Prostate gland (tissue), 2 donors: ENCODE data around the gene NPFFR1. TPM values are rescaled to one million over a fixed set of nuclear protein-coding genes. Genes with fewer than 3 reads are reported as not detected.

Experiments
- DNase-seq: peaks from one replicate; pipeline ENCODE4 v3.0.0-alpha.2; 2019; ENCODE audit warnings: low spot score
- H3K27ac ChIP-seq, 2 donors: fragments of 200-600 bp; sonication (generic); 2 replicates each; pipeline ENCODE4 v1.5.1; 2017 to 2019
- H3K27me3 ChIP-seq: fragments of 200-600 bp; sonication (generic); replicated peaks from 2 replicates; pipeline ENCODE4 v1.5.1; 2019; ENCODE audit not compliant: insufficient read depth
- H3K36me3 ChIP-seq, 2 donors: fragments of 200-600 bp; sonication (generic); 1 replicate in 1 of 2; 2 replicates in 1 of 2; pipeline versions ENCODE4 v1.5.1 to v1.8.1; 2017 to 2019
- H3K4me1 ChIP-seq: fragments of 200-600 bp; sonication (generic); replicated peaks from 2 replicates; pipeline ENCODE4 v1.5.1; 2019
- H3K4me3 ChIP-seq, 2 donors: fragments of 200-600 bp; sonication (generic); 2 replicates each; pipeline ENCODE4 v1.5.1; 2017 to 2019
- H3K9me3 ChIP-seq: fragments of 200-600 bp; sonication (generic); 2 replicates; pipeline ENCODE4 v1.5.1; 2017
- POLR2A ChIP-seq: fragments of 450-650 bp; IDR thresholded peaks from one replicate; pipeline ENCODE4 v1.6.1; 2016; ENCODE audit warnings: antibody characterized with exemption, mild to moderate bottlenecking
- POLR2AphosphoS5 ChIP-seq: sonication (generic); formaldehyde crosslinking; IDR thresholded peaks from one replicate; pipeline ENCODE4 v1.6.1; 2017; ENCODE audit warnings: antibody characterized with exemption
- WGBS: methylation state at CpG from one replicate; pipeline ENCODE4 v1.1.5; 2018; 5-methylcytosine and 5-hydroxymethylcytosine counted together
- intact Hi-C: fragments of 100-400 bp; cut with DNase I; formaldehyde crosslinking; loops from one replicate; pipeline ENCODE4 v1.14.2; 2022
- total RNA-seq, 2 donors: library from RNA; depleted of rRNA; stranded (reverse); fragments of >200 nt; gene quantifications; one replicate each; pipeline ENCODE4 v1.1.0, GENCODE V29; 2016
- TF ChIP-seq, protein P1 (sequence below), 4 experiments: fragments of 200-600 bp in 2 of 4; fragments of 450-650 bp in 2 of 4; sonication (generic) in 2 of 4; IDR thresholded peaks; 1 replicate in 3 of 4; 2 replicates in 1 of 4; pipeline ENCODE4 v1.5.1; 2016 to 2019; ENCODE audit warnings: antibody characterized with exemption in 4 of 4, mild to moderate bottlenecking in 2 of 4, moderate library complexity in 2 of 4

The NPFFR1 gene
- total RNA-seq, 2 donors from 2014 or later = under 0.01 to 1.1 TPM

DNA sequence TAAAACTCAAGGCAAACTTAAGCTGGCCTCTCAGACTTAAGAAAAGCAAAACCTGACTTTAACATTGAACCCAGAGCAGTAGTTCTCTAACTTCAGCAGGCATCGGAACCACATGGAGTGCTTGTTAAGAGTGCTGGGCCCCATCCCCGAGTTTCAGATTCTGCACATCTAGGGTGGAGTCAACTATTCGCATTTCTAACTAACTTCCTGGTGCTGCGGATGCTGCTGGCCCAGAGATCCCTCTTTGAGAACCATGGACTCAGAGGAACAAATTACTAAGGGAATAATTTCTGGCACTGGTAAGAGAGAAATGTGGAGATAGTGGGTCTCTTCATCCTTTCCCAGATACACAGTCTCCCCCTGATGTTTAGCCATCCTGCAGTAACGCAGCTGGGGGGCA lies 14.6 kb upstream of the NPFFR1 start:
- Histone ChIP-seq H3K4me3 (no peak overlapping the region), H3K27ac (no peak overlapping the region), H3K4me1 (no peaks in the 10 kb centered on the region), H3K9me3 (no peaks in the 10 kb centered on the region), H3K36me3 (no peaks in the 10 kb centered on the region), H3K27me3 (no peaks in the 10 kb centered on the region)
- intact Hi-C loops = no loop called here
- no peak for DNase-seq
- WGBS = 88% methylated on average over 5 of the region's 5 CpGs
- no peak for TF ChIP-seq POLR2AphosphoS5
- no peak for TF ChIP-seq POLR2A
- TF ChIP-seq, protein P1, sequence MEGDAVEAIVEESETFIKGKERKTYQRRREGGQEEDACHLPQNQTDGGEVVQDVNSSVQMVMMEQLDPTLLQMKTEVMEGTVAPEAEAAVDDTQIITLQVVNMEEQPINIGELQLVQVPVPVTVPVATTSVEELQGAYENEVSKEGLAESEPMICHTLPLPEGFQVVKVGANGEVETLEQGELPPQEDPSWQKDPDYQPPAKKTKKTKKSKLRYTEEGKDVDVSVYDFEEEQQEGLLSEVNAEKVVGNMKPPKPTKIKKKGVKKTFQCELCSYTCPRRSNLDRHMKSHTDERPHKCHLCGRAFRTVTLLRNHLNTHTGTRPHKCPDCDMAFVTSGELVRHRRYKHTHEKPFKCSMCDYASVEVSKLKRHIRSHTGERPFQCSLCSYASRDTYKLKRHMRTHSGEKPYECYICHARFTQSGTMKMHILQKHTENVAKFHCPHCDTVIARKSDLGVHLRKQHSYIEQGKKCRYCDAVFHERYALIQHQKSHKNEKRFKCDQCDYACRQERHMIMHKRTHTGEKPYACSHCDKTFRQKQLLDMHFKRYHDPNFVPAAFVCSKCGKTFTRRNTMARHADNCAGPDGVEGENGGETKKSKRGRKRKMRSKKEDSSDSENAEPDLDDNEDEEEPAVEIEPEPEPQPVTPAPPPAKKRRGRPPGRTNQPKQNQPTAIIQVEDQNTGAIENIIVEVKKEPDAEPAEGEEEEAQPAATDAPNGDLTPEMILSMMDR (IDR thresholded peaks at IDR 0.05) = no peak

DNA sequence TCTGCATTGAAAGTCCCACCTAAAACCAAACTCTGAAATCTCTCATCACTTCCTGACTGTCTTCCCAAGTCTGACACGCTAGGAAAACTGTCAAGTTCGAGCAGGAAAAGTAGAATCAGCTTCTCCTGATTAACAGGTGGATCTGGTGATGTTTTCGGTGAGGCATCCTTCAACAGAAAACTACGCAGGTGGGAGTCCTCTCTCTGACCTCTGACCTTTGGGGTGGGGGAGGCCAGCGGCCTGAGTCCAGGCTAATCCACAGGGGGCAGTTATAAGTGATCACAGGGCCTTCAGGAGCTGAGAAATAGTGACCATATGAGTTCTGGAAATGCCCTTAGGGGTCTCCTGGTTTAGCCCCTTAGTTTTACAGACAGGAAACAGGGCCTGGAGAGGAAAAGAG lies 13.4 kb upstream of the NPFFR1 start:
- Histone ChIP-seq H3K27me3 (no peaks in the 10 kb centered on the region), H3K4me3 (no peak overlapping the region), H3K9me3 (no peaks in the 10 kb centered on the region), H3K27ac (peak overlapping the region; percentile 31 to 35), H3K4me1 (no peaks in the 10 kb centered on the region), H3K36me3 (no peaks in the 10 kb centered on the region)
- no peak for TF ChIP-seq POLR2A
- TF ChIP-seq POLR2AphosphoS5 = no peak
- TF ChIP-seq, protein P1 (IDR thresholded peaks at IDR 0.05) = no peak
- intact Hi-C loops = no loop called here
- DNase-seq = no peak
- WGBS = 72% methylated on average over 5 of the region's 5 CpGs

DNA sequence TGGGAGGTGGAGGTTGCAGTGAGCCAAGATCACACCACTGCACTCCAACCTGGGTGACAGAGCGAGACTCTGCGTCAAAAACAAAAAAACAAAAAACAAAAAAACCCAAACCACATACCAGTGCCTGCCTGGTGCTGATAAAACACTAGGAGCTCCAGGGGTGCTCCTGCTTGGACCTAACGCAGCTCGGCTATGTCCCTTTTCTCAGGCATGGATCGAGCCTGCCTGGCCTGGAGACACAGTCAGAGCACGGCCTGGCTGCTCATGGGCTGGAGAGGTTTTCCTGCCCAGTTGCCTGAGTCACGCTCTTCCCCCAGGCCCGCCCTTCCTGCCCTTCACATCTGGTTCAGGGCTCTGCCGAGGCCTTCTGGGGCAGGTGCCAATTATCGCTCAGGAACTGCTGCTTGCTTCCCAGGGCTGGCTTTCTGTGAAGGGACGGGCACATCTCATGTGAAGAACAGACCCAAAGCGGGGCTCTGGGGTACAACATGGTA lies 12.6 kb upstream of the NPFFR1 start:
- peak overlapping the region; percentile 31 to 35 for H3K27ac ChIP-seq
- no peaks in the 10 kb centered on the region for H3K4me1 ChIP-seq
- intact Hi-C loops = no loop called here
- TF ChIP-seq, protein P1 (IDR thresholded peaks at IDR 0.05) = no peak
- TF ChIP-seq POLR2A (no peak), POLR2AphosphoS5 (peak; percentile 32)
- DNase-seq = no peak
- H3K4me3 ChIP-seq = no peak overlapping the region
- 56% methylated on average over 12 of the region's 12 CpGs for WGBS
- no peaks in the 10 kb centered on the region for H3K36me3 ChIP-seq
- H3K9me3 ChIP-seq = no peaks in the 10 kb centered on the region
- no peaks in the 10 kb centered on the region for H3K27me3 ChIP-seq

DNA sequence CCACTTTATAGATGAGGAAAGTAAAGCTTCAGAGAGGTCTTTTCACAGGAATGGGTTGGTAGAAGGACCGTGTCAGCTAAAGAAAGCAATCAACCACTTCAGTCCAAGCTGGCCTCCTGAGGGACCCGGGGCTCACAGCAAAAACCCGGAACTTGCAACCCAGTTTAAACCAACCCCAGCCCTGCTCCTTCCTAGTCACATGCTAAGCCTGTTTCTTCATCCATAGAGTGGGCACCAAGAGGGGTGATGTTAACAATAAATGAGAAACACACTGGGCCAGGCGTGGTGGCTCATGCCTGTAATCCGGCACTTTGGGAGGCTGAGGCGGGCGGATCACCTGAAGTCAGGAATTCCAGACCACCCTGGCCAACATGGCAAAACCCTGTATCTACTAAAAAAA lies 12.1 kb upstream of the NPFFR1 start:
- 97% methylated on average over 7 of the region's 7 CpGs for WGBS
- intact Hi-C loops = no loop called here
- TF ChIP-seq POLR2A (no peak), POLR2AphosphoS5 (no peak)
- TF ChIP-seq, protein P1 (IDR thresholded peaks at IDR 0.05) = no peak
- Histone ChIP-seq H3K4me3 (no peak overlapping the region), H3K27me3 (no peaks in the 10 kb centered on the region), H3K4me1 (no peaks in the 10 kb centered on the region), H3K27ac (no peak overlapping the region), H3K9me3 (no peaks in the 10 kb centered on the region), H3K36me3 (no peaks in the 10 kb centered on the region)
- no peak for DNase-seq

DNA sequence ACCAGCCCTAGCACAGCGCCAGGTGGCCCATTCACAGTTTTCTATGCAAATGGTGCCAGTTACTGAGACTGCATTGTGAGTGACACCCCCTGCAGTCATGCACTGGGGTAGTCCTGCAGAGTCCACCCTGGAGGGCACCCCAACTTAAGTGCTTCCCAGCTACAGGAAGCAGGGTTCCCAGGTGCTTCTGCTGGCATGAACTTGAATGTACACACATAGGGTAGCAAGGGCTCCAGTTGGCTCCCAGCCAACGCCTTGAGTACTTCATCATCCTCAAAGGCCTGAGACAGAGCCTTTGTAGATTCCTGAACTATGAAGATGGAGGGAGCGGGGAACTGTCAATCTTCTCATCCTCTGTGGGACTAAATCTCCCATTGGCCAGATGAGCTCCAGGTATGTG lies 11.5 kb upstream of the NPFFR1 start:
- intact Hi-C loops = no loop called here
- no peak overlapping the region for H3K27ac ChIP-seq
- no peak for DNase-seq

More for the DNA sequence above, 11.5 kb upstream of the NPFFR1 start:
- Histone ChIP-seq H3K27me3 (no peaks in the 10 kb centered on the region), H3K36me3 (no peaks in the 10 kb centered on the region), H3K4me1 (no peaks in the 10 kb centered on the region), H3K4me3 (no peak overlapping the region), H3K9me3 (no peaks in the 10 kb centered on the region)
- 83% methylated on average over 3 of the region's 3 CpGs for WGBS
- TF ChIP-seq, protein P1 (IDR thresholded peaks at IDR 0.05) = no peak
- TF ChIP-seq POLR2AphosphoS5 (no peak), POLR2A (no peak)
